ENCODE measurements around the gene CTDSPL2. TPM values are rescaled to one million over a fixed set of nuclear protein-coding genes. Genes with fewer than 3 reads are reported as not detected.

CTDSPL2 gene
- total and polyA plus RNA-seq, 8 donors: 27.5 to 81.0 (median 64.7) TPM

DNA sequence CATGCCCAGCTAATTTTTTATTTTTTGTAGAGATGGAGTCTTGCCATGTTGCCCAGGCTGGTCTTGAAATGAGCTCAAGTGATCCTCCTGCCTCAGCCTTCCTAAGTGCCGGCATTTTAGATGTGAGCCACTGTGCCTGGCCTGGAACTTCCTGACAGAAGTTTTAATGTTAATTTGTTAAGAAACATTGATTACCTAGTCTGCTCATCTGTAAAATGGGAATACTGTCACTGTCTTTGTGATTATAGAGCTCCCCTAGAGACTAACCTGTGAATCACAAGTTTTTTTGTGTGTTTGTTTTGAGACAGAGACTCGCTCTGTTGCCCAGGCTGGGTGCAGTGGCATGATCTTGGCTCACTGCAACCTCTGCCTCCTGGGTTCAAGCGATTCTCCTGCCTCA is 105.3 kb downstream of the CTDSPL2 start:
- Histone ChIP-seq H3K27ac (no peak overlapping the region), H3K4me3 (no peak overlapping the region), H3K4me1 (peaks cover 0 to 15% of the 10 kb centered on the region in 2 donors), H3K9me3 (no peaks in the 10 kb centered on the region), H3K27me3 (no peaks in the 10 kb centered on the region), H3K36me3 (peaks cover 0 to under 1% of the 10 kb centered on the region in 2 donors)
- no peak for ATAC-seq
- DNase-seq: no peak
- TF ChIP-seq CTCF (IDR thresholded peaks at IDR 0.05): no peak
- intact Hi-C loops (cut with DNase I): no loop called here

- TF ChIP-seq CTCF (IDR thresholded peaks at IDR 0.05): no peak
- Histone ChIP-seq H3K27me3 (no peaks in the 10 kb centered on the region), H3K9me3 (no peaks in the 10 kb centered on the region), H3K27ac (no peak overlapping the region), H3K36me3 (peaks cover 0 to 12% of the 10 kb centered on the region in 2 donors), H3K4me1 (peaks cover 9 to 35% of the 10 kb centered on the region in 2 donors), H3K4me3 (no peak overlapping the region)
- intact Hi-C loops (cut with DNase I): no loop called here
- ATAC-seq (no peak), DNase-seq (no peak)
These were observed 107.7 kb downstream of the CTDSPL2 start for GRCh38 chr15:44535092-44535491.

GRCh38 chr15:44535523-44536301 is 108.3 kb downstream of the CTDSPL2 start:
- Histone ChIP-seq H3K27me3 (no peaks in the 10 kb centered on the region), H3K9me3 (no peaks in the 10 kb centered on the region), H3K27ac (peak overlapping the region; percentile 98 to 99), H3K36me3 (peaks cover 0 to 18% of the 10 kb centered on the region in 2 donors), H3K4me1 (peaks cover 9 to 41% of the 10 kb centered on the region in 2 donors), H3K4me3 (peak overlapping the region; percentile 66 to 78)
- DNase-seq (peak in 3 of 4 donors; percentile 38 to 74 (median 40)), ATAC-seq (peak; percentile 4)
- TF ChIP-seq CTCF (IDR thresholded peaks at IDR 0.05): no peak
- intact Hi-C loops (cut with DNase I): no loop called here

GRCh38 chr15:44536302-44536961 is 109.0 kb downstream of the CTDSPL2 start:
- no peaks in the 10 kb centered on the region for H3K27me3 ChIP-seq
- TF ChIP-seq CTCF (IDR thresholded peaks at IDR 0.05): peak; percentile 19 to 27
- peak; percentile 86 for ATAC-seq
- DNase-seq: peak; percentile 90 to 95 (median 92)
- H3K9me3 ChIP-seq: no peaks in the 10 kb centered on the region
- H3K27ac ChIP-seq: peak overlapping the region; percentile 98 to 99
- peaks cover 16 to 48% of the 10 kb centered on the region in 2 donors for H3K4me1 ChIP-seq
- peaks cover 0 to 25% of the 10 kb centered on the region in 2 donors for H3K36me3 ChIP-seq
- H3K4me3 ChIP-seq: peak overlapping the region; percentile 66 to 78
- intact Hi-C loops (cut with DNase I): no loop called here

Data from left lung (tissue), 10 donors.